ENCODE data around the gene PCYT1B.
"Not testable (repeated sequence)": the region's sequence is repeated elsewhere in the genome, so short reads cannot be mapped to it uniquely, and the experiment has no call there.

The PCYT1B gene

GRCh38 chrX:24646006-24646405 is 1.1 kb downstream of the PCYT1B start:
- DNase-seq (ENCODE audit: low spot score) = no peak

GRCh38 chrX:24643116-24643515 is 4.0 kb downstream of the PCYT1B start:
- DNase-seq (ENCODE audit: low spot score) = no peak

- DNase-seq (ENCODE audit: low spot score) = no peak
Observed at GRCh38 chrX:24629701-24630100, 17.4 kb downstream of the PCYT1B start.

- no peak for DNase-seq (ENCODE audit: low spot score)
Observed at GRCh38 chrX:24619647-24620046, 27.5 kb downstream of the PCYT1B start.

GRCh38 chrX:24610516-24610915 is 36.6 kb downstream of the PCYT1B start:
- DNase-seq (ENCODE audit: low spot score) = no peak

- DNase-seq (ENCODE audit: low spot score) = no peak
Observed at GRCh38 chrX:24607616-24608015, 39.5 kb downstream of the PCYT1B start.

- DNase-seq (ENCODE audit: low spot score) = not testable (repeated sequence)
Observed at GRCh38 chrX:24605941-24606340, 41.2 kb downstream of the PCYT1B start.

- DNase-seq (ENCODE audit: low spot score) = no peak
Observed at GRCh38 chrX:24603191-24603590, 44.0 kb downstream of the PCYT1B start.

GRCh38 chrX:24601858-24602257 is 45.3 kb downstream of the PCYT1B start:
- no peak for DNase-seq (ENCODE audit: low spot score)

- no peak for DNase-seq (ENCODE audit: low spot score)
Observed at GRCh38 chrX:24594501-24594900, 52.6 kb downstream of the PCYT1B start.

- DNase-seq (ENCODE audit: low spot score) = no peak
Observed at GRCh38 chrX:24590111-24590510, 57.0 kb downstream of the PCYT1B start.

GRCh38 chrX:24577091-24577490 is 70.1 kb downstream of the PCYT1B start:
- no peak for DNase-seq (ENCODE audit: low spot score)

GRCh38 chrX:24575496-24575895 is 71.7 kb downstream of the PCYT1B start:
- no peak for DNase-seq (ENCODE audit: low spot score)

GRCh38 chrX:24574743-24575142 is 72.4 kb downstream of the PCYT1B start:
- no peak for DNase-seq (ENCODE audit: low spot score)

GRCh38 chrX:24567169-24567568 is 80.0 kb downstream of the PCYT1B start:
- no peak for DNase-seq (ENCODE audit: low spot score)

GRCh38 chrX:24566240-24566639 is 80.9 kb downstream of the PCYT1B start:
- DNase-seq (ENCODE audit: low spot score) = no peak

GRCh38 chrX:24563291-24564010 is 83.7 kb downstream of the PCYT1B start:
- DNase-seq (ENCODE audit: low spot score) = no peak

GRCh38 chrX:24561121-24561520 is 86.0 kb downstream of the PCYT1B start:
- no peak for DNase-seq (ENCODE audit: low spot score)

GRCh38 chrX:24553011-24553410 is 94.1 kb downstream of the PCYT1B start:
- DNase-seq (ENCODE audit: low spot score) = no peak

- no peak for DNase-seq (ENCODE audit: low spot score)
Observed at GRCh38 chrX:24550166-24550565, 97.0 kb downstream of the PCYT1B start.

- DNase-seq (ENCODE audit: low spot score) = no peak
Observed at GRCh38 chrX:24547961-24548360, 99.2 kb downstream of the PCYT1B start.

- no peak for DNase-seq (ENCODE audit: low spot score)
Observed at GRCh38 chrX:24542756-24543155, 104.4 kb downstream of the PCYT1B start.

GRCh38 chrX:24536551-24536950 is 110.6 kb downstream of the PCYT1B start:
- no peak for DNase-seq (ENCODE audit: low spot score)

- DNase-seq (ENCODE audit: low spot score) = no peak
Observed at GRCh38 chrX:24528605-24529004, 118.5 kb downstream of the PCYT1B start.
